Measurements from ENCODE around the gene STK10.

The STK10 gene

DNA sequence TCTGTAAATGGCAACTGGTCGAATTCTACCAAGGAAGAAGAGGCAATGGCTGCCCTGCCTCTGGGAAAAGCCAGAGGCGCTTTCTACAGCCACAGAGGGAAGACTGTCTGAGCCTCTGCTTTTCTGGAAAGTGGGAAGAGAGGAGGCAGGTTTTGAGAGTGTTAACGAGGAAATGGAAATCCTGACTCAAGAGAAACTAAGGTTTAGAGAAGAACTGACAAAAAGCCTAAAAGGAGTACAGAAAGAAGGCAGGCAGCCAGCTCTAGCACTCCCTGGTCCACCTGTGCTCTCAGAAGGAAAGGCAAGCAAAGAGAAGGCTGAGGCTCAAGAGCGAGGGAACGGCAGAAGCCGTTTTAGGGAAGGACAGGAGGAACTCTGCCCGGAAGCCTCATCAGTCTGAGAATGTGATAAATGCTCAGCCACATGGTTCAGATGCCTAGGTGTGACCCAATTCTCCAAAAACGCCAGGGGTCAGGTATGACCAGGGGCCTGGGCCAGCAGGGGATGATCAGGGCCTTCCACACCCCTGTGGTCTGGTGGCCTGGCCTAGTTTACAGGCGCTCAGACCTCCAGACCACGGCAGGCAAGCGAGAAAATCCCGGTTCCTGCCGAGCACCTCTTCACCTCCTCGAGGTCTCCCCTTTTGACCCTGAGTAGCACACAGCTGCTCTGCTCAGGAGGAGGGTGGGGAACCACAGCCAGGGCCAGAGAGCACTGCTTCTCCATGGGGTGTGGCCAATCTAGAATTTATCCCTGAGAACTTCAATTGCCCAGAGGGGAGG, 101.6 kb downstream of the STK10 start:
- peak; percentile 60 for DNase-seq (ENCODE audit: low spot score)

DNA sequence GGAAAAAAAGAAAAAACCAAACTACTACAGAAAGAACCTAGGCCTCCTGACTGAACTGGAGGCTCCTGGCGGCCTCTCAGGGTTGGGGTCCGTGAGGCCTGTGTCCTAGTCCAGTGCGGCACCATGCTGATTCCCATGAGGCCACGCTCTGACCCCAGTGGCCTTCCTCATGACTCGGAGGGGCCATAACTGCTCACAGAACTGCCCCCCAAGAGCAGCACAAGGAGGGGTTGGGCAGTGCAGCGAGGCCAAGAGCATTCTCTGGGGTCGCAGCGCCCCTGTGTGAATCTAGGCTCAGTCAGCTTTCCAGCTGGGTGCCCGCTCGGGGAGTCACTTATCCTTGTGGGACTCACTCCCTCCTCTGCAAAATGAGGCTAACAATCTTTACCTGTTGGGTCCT, 102.3 kb downstream of the STK10 start:
- no peak for DNase-seq (ENCODE audit: low spot score)

DNA sequence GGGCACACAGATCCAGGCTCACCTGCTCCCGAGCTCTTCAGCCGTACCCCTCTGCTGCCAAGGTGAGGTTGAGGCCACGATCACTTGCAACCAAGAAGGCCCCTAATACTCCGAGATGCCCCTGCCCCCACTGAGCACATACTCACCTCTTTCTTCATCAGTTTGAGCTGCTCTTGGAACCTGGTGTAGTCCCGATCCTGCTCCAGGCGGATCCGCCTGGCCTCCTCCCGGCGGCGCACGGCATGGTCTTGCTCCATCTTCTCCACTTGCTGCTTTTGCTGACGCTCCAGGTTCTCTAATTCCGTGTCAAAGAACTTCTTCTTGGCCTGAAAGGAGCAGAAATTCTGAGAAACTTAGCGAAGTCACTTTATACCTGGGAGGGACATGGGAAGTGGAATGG, 105.8 kb downstream of the STK10 start:
- no peak for DNase-seq (ENCODE audit: low spot score)

DNA sequence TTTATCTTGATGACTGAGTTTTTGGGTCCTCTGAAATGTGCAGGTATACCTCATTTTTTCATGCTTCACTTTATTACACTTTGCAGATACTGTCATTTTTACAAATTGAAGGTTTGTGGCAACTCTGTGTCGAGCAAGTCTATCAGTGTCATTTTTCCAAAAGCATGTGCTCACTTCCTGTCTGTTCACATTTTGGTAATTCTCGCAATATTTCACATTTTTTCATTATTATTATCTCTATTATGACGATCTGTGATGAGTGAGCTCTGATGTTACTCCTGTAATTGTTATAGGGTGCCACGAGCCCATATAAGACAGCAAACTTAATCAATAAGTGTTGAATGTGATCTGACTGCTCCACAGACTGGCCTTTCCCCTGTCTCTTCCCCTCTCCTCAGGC, 108.1 kb downstream of the STK10 start:
- no peak for DNase-seq (ENCODE audit: low spot score)

DNA sequence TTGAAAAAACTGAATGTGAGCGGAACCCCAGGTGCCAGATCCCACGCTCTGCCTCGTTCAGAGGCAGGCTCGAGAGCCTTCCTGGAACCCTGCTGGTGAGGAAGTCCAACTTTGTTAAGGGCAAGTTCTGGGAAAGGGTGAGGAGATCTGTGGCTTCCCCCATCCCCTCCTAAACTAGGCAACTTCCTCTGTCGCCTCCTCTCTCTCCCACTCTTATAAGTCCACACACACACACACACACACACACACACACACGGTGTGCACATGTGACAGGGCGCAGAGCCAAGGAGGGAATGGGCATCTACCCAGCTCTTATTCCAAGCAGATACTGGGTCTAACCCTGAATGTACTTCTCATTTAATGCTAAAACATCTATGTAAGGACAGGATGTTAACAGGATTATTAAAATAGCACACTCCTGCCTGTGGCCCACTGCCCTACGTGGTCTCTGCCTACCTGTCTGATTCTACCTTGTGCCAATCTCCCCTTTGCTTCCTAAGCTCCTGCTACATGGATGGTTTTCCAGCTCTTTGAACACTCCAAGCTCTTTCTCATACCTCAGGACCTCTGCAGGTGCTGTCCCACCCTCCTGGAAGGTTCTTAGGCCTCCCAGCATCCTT, 109.2 kb downstream of the STK10 start:
- peak; percentile 31 for DNase-seq (ENCODE audit: low spot score)

DNA sequence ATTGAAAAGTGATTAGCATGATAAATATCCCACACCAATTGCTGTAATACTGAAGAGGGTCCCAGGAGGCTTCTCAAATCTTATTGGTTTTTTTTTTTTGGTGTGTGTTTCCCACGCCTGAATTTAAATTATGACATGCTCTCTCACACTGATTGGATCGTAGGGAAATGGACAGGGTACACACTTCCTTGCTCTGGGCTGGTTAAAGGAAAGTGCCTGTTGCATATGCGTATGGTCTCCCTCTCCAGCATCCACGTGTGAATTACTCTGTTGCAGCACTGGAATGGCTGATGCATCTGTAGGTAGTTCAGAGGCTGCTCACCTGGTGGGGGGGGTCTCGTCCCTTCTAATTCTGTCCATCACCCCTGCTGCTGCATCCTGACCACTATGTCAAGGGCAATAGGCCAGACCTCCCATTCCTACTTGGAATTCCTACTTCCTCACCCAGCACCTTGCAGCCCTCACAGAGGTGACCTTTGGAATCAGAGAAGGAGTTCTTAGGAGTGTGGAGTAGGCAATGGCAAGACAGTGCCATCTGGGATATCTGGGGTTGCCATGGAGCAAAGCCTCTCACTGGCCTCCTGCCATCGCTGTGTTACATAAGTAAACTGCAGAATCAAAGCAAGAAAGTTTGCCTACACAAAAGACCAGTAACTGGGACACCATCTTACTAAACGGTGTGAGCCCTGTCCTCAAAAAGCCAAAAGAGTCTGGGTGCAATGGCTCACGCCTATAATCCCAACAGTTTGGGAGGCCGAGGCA, 110.2 kb downstream of the STK10 start:
- peak; percentile 91 for DNase-seq (ENCODE audit: low spot score)

DNA sequence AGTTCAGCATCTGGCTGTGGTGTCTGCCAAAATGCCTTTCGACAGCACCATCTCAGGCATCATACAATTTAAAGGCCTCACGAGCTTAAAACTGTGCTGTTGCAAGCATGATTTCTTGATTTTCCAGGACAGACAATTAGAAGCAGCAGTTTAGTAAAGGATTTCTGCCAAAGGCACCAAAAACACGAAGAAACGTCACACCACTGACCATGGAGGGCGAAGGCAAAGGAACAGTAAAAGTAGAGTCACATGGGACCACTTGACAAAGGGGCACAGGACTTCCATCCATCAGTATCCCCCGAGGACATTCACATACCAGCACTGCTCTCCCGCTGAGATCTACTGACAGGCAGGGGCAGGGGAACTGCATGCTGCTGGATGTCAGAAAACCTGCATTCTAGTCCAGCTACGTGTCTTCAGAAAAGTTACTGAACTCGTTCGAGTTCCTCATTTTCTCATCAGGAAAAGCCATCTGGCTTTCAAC, 111.2 kb downstream of the STK10 start:
- DNase-seq (ENCODE audit: low spot score), result peak; percentile 35

DNA sequence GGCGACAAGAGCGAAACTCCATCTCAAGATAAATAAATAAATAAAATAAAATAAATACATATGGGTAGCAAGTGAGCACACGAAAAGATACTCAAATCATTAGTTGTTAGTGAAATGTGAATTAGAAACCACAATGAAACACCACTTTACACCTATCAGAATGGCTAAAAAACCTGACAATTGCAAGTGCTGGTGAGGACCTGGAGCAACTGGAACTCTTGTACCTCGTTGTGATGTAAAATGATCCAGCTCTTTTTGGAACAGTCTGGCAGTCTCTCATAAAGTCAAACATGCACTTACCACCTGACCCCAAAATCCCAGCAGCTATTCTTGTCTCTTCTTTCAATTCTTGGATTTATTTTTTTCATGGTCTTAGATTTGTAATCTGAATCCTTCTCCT, 112.4 kb downstream of the STK10 start:
- DNase-seq (ENCODE audit: low spot score), result no peak

DNA sequence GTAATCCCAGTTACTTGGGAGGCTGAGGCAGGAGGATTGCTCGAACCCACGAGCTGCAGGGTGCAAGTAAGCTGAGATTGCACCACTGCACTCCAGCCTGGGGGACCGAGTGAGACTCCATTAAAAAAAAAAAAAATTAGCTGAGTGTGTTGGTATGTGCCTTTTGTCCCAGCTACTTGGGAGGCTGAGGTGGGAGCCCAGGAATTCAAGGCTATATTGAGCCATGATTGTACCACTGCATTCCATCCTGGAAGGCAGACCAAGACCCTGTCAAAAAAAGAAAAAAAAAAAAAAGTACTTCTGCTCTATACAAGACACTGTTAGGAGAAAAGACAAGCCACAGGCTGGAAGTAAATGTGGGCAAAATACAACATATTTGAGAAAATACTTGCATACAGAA, 113.1 kb downstream of the STK10 start:
- no peak for DNase-seq (ENCODE audit: low spot score)

DNA sequence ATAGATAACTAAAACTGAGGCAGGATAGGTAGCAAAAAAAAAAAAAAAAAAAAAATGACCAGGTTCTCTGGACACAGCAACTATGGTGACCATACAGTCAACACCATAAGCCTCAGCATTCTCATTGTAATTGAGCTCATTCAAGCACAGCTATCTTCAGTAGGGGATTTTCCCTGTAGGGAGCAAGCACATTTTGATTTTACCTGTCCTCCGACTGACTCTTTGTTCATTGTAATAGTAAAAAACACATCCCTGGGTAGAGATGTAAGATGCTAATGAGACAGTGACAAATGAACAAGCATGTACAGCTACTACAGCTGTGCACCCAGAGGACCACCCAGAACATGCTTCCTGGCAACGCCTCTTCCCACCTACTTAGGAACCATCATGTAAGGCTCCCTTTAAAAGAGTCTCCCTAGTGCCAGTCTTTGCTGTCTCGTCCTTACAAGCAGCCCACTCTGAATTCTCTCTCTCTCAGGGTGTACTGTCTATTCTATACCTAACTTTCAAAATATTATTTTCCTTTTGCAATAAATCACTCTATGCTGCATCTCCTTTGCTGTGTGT, 116.6 kb downstream of the STK10 start:
- no peak for DNase-seq (ENCODE audit: low spot score)

DNA sequence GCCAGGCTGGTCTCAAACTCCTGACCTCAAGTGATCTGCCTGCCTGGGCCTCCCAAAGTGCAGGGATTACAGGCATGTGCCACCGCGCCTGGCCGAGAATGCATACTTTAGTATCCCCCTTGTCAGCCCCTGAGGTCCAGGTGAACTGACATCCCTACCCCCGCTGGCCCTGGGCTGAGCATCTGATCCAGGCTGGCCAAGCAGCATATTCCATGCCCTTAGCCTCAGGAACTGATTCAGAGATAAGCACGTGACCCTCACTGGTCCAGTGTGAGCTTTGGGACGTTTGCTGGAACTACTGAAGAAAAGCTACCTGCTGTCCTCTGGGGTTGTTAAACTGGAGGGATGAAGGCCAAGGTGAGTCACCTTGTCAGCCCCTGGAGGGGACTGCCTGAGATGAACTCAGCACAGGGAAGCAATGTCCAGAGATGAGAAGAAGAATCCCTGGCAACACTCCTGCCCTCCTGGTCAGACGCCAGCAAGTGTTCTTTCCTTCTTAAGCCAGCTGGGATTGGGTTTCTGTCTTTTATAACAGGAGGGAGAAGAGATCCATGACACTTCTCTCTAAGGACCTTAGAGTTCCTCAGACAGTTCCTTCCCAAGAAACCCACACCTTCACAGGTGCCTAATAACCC, 122.5 kb downstream of the STK10 start:
- DNase-seq (ENCODE audit: low spot score), result peak; percentile 58

DNA sequence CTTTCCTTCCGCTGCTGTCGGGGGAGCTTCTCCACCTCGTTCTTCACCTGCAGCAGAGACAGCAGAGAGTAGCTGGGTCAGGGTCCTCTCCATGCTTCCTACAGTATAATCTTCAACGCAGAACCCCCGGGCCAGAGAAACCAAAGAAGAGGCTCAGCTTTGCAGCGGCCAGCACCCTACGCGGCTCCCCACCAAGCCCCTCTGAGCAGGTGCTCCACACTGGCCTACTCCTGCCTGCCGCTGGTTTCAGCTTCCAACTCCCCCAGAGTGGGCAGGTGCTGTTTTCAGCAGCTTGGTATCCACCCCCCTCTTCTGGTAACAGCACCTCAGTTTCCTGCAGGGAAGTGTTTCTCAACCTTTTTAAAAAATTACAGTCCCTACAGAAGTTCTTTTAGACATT, 123.3 kb downstream of the STK10 start:
- DNase-seq (ENCODE audit: low spot score), result no peak

DNA sequence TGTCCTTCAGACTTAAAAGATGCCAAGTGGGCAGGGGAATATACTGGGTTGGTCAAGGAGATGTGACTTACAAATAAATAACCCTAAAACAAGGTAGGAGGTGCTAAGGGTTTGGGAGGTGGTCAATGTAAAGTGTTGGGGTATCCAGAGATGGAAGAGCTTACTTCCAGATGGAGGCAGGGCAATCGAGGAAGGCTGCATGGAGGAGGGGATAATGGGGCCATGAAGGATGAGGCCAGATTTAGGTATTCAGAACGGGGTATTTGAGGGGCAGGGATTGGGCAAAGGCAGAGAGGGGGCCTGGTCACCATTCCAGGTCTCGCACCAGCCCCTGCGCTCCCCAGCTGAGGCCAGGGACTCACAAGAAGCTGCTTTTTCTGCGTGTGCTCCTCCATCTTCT, 123.7 kb downstream of the STK10 start:
- DNase-seq (ENCODE audit: low spot score), result no peak

DNA sequence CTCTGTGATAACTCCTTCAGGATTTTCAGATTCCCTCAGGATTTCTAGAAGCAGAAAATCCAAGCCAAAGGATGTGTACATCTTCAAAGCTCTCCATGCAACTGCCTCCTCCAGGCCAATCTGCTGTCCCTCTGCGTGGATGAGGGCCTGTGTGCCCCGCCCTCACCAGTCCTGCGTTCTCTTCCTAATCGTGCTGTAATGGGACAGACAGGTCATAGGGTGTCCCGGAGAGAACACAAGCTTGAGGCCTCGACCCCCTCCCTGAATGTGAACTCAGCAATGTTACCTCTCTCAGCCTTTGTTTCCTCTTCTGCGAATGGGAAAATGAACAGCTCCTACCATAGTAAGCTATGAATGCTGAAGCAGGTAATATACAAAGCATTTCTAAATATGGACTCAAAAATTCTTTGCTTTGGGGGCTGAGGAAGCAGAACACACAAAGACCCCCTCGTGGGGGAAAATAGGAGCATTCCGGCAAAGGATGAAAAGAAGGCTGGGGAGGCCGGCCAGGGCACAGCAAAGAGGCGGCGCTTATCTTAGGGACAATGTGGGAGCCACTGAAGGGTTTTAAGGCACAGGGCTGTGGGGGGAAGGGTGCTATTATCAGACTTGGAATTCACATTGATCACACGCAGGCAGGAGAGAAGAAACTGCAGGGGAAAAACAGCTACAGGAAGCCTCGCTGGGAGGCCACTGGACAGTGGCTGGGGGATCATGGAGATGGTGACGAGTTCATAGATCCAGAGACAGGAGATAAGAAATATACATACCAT, 124.4 kb downstream of the STK10 start:
- DNase-seq (ENCODE audit: low spot score), result no peak

DNA sequence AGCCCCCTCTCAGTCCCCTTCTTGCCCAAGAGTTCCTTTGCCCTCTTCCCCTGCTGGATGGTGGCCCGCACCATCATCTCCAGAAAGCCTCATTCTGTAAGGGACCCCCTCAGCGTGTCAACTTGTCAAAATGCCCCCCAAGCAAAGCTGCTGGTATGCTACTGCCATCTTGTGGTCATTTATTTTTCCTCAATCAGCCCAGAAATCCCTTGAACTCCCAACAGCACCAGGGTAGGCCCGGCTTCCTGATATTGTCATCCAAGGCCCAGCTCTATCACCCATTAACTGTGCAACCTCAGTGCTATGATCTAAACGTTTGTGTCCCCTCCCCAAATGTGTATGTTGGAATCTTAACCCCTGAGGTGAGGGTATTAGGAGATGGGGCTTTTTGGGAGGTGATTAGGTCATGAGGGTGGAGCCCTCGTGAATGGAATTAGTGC, 128.3 kb downstream of the STK10 start:
- DNase-seq (ENCODE audit: low spot score), result peak; percentile 40

DNA sequence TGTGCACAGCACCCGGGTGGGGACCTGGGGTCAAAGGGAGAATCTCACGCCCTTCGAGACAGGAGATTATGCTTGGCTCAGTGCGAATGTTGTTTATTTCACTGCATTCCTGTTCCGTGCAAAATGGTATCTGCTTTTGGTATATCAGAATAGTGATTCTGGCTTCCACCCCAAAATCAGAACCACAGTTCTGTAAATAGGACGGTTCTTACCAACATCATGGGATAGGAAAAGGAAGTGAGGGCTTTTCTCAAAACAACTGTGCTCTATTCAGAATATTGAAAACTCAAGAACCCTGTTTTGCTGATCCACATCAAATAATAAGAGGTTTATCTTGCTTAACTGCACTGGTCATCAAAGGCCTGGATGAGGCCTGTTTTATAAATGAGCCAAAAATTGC, 129.9 kb downstream of the STK10 start:
- no peak for DNase-seq (ENCODE audit: low spot score)

DNA sequence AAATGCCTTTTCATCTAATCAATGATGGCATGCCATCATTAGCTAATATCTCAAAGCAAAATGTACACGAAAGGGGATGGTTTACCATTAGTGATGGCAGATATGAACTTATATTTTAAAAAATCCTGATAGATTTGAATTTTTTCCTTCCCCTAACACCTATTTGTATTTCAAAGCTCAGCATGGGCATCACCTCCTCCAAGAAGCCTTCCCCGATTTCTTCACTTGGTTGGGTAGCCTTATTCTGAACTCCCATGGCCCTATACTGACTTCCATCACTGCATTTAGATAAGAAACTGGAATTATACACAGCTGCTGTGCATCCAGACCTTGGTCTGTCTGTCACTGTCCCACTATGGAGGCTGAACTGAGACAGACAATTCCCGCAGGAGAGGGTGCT, 132.0 kb downstream of the STK10 start:
- DNase-seq (ENCODE audit: low spot score), result no peak

DNA sequence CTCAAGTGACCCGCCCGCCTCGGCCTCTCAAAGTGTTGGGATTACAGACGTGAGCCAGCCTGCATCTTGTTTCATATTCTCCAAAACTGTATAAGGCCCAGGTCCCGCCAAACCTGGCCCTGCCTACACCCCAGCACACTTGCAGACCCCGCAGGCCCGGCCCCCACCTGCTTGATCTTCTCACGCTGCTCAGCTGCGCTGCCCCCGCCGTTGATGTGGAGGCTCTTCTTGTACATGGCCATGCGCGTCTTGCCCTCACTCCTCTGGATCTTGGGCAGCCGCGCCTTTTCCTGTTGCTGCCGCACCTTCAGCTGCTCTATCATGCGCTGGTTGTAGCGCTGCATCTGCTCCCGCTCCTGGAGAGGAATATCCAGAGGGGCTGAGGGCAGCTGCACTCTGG, 132.6 kb downstream of the STK10 start:
- DNase-seq (ENCODE audit: low spot score), result no peak

DNA sequence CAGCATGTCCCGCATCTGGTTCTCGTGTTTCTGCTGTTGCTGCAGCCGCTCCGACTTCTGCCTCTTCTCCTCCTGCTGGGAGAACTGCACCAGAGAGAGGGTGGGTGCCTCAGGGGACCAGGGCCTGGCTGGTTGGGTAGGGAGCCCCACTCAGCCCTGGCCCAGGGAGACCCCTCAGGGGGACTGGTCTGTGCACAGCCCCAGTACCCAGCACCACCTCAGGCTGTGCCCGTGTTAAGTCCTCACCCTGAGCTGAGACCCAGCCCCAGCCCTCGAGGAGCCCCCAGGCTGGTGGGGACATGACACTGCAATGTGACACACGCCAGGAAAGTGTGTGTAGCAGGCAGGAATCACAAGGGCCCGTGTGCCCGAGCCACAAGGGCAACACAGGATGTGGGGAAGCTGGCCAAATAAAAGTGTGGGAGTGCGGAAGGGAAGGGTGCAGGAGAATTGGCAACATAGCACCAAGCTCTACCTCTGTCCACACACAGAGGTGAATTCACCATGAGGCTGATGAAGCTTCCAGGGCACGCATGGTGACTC, 133.3 kb downstream of the STK10 start:
- no peak for DNase-seq (ENCODE audit: low spot score)

DNA sequence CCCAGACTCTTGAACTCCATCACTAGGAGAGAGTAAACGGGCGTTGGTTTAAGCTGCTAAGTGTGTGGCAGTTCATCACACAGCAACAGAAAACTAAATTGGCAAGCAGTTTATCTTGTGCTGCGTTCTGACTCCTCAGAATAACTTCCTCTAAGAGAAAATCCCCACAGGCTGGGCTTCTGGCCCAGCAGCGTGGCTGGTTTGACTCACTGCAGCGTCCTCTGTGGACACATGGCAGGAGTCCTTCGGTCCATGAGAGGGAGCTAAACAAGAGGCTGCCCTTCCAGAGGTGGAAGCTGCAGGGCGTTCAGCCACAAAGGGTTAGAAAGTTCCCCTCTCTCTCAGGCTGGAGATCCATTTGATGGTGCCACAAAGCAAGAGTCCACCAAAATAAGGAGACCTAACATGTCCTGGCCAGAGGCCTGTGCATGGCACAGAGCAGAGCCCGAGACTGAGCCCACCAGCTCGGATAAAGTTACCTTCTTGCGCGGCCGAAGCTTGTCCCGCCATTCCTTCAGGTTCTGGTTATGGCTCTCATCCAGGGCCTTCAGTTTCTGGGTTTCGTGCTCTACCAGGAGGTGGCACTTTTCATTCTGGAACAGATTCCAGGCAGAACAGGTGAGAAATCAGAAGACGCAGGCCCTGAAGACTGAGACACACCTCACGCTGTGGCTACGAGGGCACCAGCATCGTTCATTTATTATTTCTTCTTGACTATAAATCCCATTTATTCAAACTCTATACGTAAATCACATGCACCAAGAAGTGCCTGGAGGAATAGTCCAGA, 135.4 kb downstream of the STK10 start:
- DNase-seq (ENCODE audit: low spot score), result peak; percentile 68

Measured in cerebellar cortex (tissue), 1 donor.